ENCODE results near the gene TJP2.

- TF ChIP-seq, protein P1, sequence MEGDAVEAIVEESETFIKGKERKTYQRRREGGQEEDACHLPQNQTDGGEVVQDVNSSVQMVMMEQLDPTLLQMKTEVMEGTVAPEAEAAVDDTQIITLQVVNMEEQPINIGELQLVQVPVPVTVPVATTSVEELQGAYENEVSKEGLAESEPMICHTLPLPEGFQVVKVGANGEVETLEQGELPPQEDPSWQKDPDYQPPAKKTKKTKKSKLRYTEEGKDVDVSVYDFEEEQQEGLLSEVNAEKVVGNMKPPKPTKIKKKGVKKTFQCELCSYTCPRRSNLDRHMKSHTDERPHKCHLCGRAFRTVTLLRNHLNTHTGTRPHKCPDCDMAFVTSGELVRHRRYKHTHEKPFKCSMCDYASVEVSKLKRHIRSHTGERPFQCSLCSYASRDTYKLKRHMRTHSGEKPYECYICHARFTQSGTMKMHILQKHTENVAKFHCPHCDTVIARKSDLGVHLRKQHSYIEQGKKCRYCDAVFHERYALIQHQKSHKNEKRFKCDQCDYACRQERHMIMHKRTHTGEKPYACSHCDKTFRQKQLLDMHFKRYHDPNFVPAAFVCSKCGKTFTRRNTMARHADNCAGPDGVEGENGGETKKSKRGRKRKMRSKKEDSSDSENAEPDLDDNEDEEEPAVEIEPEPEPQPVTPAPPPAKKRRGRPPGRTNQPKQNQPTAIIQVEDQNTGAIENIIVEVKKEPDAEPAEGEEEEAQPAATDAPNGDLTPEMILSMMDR (IDR thresholded peaks at IDR 0.05): no peak
- TF ChIP-seq POLR2A (IDR thresholded peaks at IDR 0.05): no peak
Observed at GRCh38 chr9:69141851-69142250, 32.2 kb upstream of the TJP2 start.

Measured in lower leg skin (tissue), 3 donors.